H1 (cell line): ENCODE results near the gene DACT1. TPM values are rescaled to one million over a fixed set of nuclear protein-coding genes. Genes with fewer than 3 reads are reported as not detected.

Source experiments
- CTCF ChIA-PET: fragments of 300-600 bp; sonication (Branson Sonifier 250); formaldehyde crosslinking; loops from one replicate; lab custom pipeline; 2021; ENCODE audit not compliant: partially characterized antibody; lab: Charles Lee
- POLR2A ChIA-PET: fragments of 300-600 bp; sonication (Branson Sonifier 250); formaldehyde crosslinking; loops from one replicate; lab custom pipeline; 2021; ENCODE audit warnings: inconsistent platforms; ENCODE audit not compliant: partially characterized antibody; lab: Charles Lee
- DNase-seq, 2 experiments: peaks; one replicate each; pipeline versions ENCODE4 v3.0.0 to v3.0.0-alpha.2; 2010 to 2022; ENCODE audit warnings: low spot score in 2 of 2, low read depth in 1 of 2, mixed read lengths in 1 of 2
- FAIRE-seq: peaks from 2 replicates; lab custom pipeline; 2011; peaks lifted over from hg19 to GRCh38; lab: Jason Lieb, UNC
- H2AFZ ChIP-seq: 2 replicates; pipeline ENCODE4 v1.8.1; 2012; ENCODE audit warnings: low read length, inconsistent platforms
- H2AK5ac ChIP-seq: 2 replicates; pipeline ENCODE4 v1.6.1; 2013; ENCODE audit warnings: low read depth, low read length
- H2BK120ac ChIP-seq: replicated peaks from 2 replicates; pipeline ENCODE3; 2013; ENCODE audit warnings: low read depth, low read length, inconsistent platforms
- H2BK12ac ChIP-seq: 2 replicates; pipeline ENCODE4 v1.6.1; 2013; ENCODE audit warnings: low read depth, low read length
- H2BK15ac ChIP-seq: 2 replicates; pipeline ENCODE4 v1.6.1; 2013; ENCODE audit warnings: low read length
- H2BK20ac ChIP-seq: 2 replicates; pipeline ENCODE4 v1.6.1; 2013; ENCODE audit warnings: low read length
- H2BK5ac ChIP-seq: 2 replicates; pipeline ENCODE4 v1.6.1; 2013; ENCODE audit warnings: low read depth, low read length
- H3K14ac ChIP-seq: 2 replicates; pipeline ENCODE4 v1.6.1; 2013; ENCODE audit warnings: inconsistent platforms; ENCODE audit not compliant: insufficient read length
- H3K18ac ChIP-seq: 2 replicates; pipeline ENCODE4 v1.6.1; 2013; ENCODE audit warnings: low read length; ENCODE audit errors: extremely low read depth
- H3K23ac ChIP-seq: 2 replicates; pipeline ENCODE4 v1.6.1; 2013; ENCODE audit warnings: inconsistent platforms; ENCODE audit not compliant: insufficient read length
- H3K23me2 ChIP-seq: 2 replicates; pipeline ENCODE4 v1.6.1; 2013; ENCODE audit warnings: low read depth, low read length
- H3K27ac ChIP-seq: 2 replicates; pipeline ENCODE4 v1.6.1; 2011; ENCODE audit warnings: low read depth, low read length, inconsistent platforms
- H3K27me3 ChIP-seq, 4 experiments: replicated peaks in 1 of 4; 1 replicate in 1 of 4; 2 replicates in 3 of 4; pipeline versions ENCODE4 v1.6.1 to v1.8.1; 2011 to 2013; ENCODE audit warnings: low read length in 3 of 4, mild to moderate bottlenecking in 3 of 4, inconsistent platforms in 2 of 4, mixed read lengths in 2 of 4, moderate library complexity in 1 of 4; ENCODE audit not compliant: control insufficient read depth in 3 of 4, insufficient read depth in 3 of 4; ENCODE audit errors: extremely low read depth in 1 of 4
- H3K36me3 ChIP-seq, 4 experiments: 2 replicates each; pipeline versions ENCODE4 v1.6.1 to v1.8.1; 2011 to 2013; ENCODE audit warnings: mild to moderate bottlenecking in 4 of 4, low read length in 3 of 4, moderate library complexity in 2 of 4, control low read depth in 1 of 4, inconsistent platforms in 1 of 4; ENCODE audit not compliant: insufficient read depth in 4 of 4, control insufficient read depth in 2 of 4
- H3K4ac ChIP-seq: replicated peaks from 2 replicates; pipeline ENCODE3; 2013; ENCODE audit warnings: low read length, low read depth, mixed read lengths, inconsistent platforms; ENCODE audit not compliant: insufficient read length
- H3K4me1 ChIP-seq, 4 experiments: replicated peaks in 1 of 4; 1 replicate in 1 of 4; 2 replicates in 3 of 4; pipeline versions ENCODE4 v1.6.1 to v1.8.1; 2011 to 2013; ENCODE audit warnings: low read length in 3 of 4, inconsistent platforms in 2 of 4, mixed read lengths in 1 of 4; ENCODE audit not compliant: insufficient read depth in 4 of 4, control insufficient read depth in 3 of 4
- H3K4me2 ChIP-seq, 2 experiments: 2 replicates each; pipeline versions ENCODE4 v1.6.1 to v1.8.1; 2011 to 2013; ENCODE audit warnings: low read depth in 2 of 2, low read length in 2 of 2, control low read depth in 1 of 2, inconsistent platforms in 1 of 2, mild to moderate bottlenecking in 1 of 2; ENCODE audit not compliant: insufficient read depth in 1 of 2
- H3K4me3 ChIP-seq, 4 experiments: fragments of 200-600, 300-600 bp in 1 of 4; sonication (generic), shearing (Covaris generic), sonication (Bioruptor Twin) in 1 of 4; 2 replicates each; pipeline versions ENCODE4 v1.5.1 to v1.8.1; 2011 to 2016; ENCODE audit warnings: low read length in 4 of 4, low read depth in 3 of 4, control low read depth in 2 of 4, inconsistent platforms in 2 of 4, mild to moderate bottlenecking in 2 of 4, mixed read lengths in 1 of 4, moderate library complexity in 1 of 4; ENCODE audit not compliant: insufficient read depth in 2 of 4; ENCODE audit errors: extremely low read depth in 1 of 4
- H3K56ac ChIP-seq: replicated peaks from 2 replicates; pipeline ENCODE3; 2013; ENCODE audit warnings: low read depth, mild to moderate bottlenecking, mixed read lengths, low read length, inconsistent platforms; ENCODE audit not compliant: insufficient read length
- H3K79me1 ChIP-seq: 2 replicates; pipeline ENCODE4 v1.6.1; 2013; ENCODE audit warnings: low read depth, low read length, control low read depth
- H3K79me2 ChIP-seq, 2 experiments: 2 replicates each; pipeline versions ENCODE4 v1.6.1 to v1.8.1; 2012 to 2013; ENCODE audit warnings: low read length in 2 of 2, mild to moderate bottlenecking in 2 of 2, inconsistent platforms in 1 of 2; ENCODE audit not compliant: insufficient read depth in 2 of 2, control insufficient read depth in 1 of 2
- H3K9ac ChIP-seq, 4 experiments: replicated peaks in 1 of 4; 1 replicate in 1 of 4; 2 replicates in 3 of 4; pipeline versions ENCODE4 v1.6.1 to v1.8.1; 2011 to 2013; ENCODE audit warnings: low read depth in 3 of 4, low read length in 3 of 4, control low read depth in 2 of 4, mild to moderate bottlenecking in 2 of 4, moderate library complexity in 2 of 4, inconsistent platforms in 1 of 4; ENCODE audit errors: extremely low read depth in 1 of 4
- H3K9me3 ChIP-seq, 2 experiments: 2 replicates each; pipeline versions ENCODE4 v1.6.1 to v1.8.1; 2012 to 2013; ENCODE audit warnings: mild to moderate bottlenecking in 2 of 2, moderate library complexity in 2 of 2, control low read depth in 1 of 2, inconsistent platforms in 1 of 2, low read depth in 1 of 2, low read length in 1 of 2, mixed read lengths in 1 of 2; ENCODE audit not compliant: insufficient read depth in 2 of 2
- H4K20me1 ChIP-seq, 2 experiments: replicated peaks in 1 of 2; 2 replicates each; pipeline versions ENCODE3 to v1.8.1; 2011 to 2013; ENCODE audit warnings: inconsistent platforms in 2 of 2, low read length in 2 of 2, mild to moderate bottlenecking in 1 of 2; ENCODE audit not compliant: insufficient read depth in 2 of 2, control insufficient read depth in 1 of 2
- H4K5ac ChIP-seq: 2 replicates; pipeline ENCODE4 v1.6.1; 2013; ENCODE audit warnings: low read length, low read depth, mixed read lengths, inconsistent platforms; ENCODE audit not compliant: insufficient read length
- H4K8ac ChIP-seq: 2 replicates; pipeline ENCODE4 v1.8.0; 2013; ENCODE audit warnings: mild to moderate bottlenecking, moderate library complexity, low read length, inconsistent platforms; ENCODE audit not compliant: insufficient read depth; ENCODE audit errors: extremely low read depth
- H4K91ac ChIP-seq: replicated peaks from 2 replicates; pipeline ENCODE3; 2013; ENCODE audit warnings: low read length, mixed read lengths, inconsistent platforms; ENCODE audit not compliant: insufficient read length
- CTCF ChIP-seq, 3 experiments: IDR thresholded peaks; 1 replicate in 2 of 3; 2 replicates in 1 of 3; pipeline versions ENCODE4 v1.5.1 to v1.6.1; 2011; ENCODE audit warnings: low read length in 3 of 3, mild to moderate bottlenecking in 3 of 3, inconsistent platforms in 2 of 3, low read depth in 1 of 3, moderate library complexity in 1 of 3; ENCODE audit not compliant: insufficient read depth in 1 of 3; ENCODE audit errors: control extremely low read depth in 1 of 3
- KDM1A ChIP-seq: fragments of 200-600, 300-600 bp; sonication (generic); IDR thresholded peaks from 2 replicates; pipeline ENCODE4 v1.7.1; 2016; ENCODE audit warnings: mild to moderate bottlenecking, low read length, borderline replicate concordance
- SAP30 ChIP-seq: fragments of 300-600 bp; sonication (generic); IDR thresholded peaks from 2 replicates; pipeline ENCODE4 v1.7.1; 2012; ENCODE audit warnings: low read length, moderate library complexity, mild to moderate bottlenecking, inconsistent platforms; ENCODE audit not compliant: insufficient read depth, insufficient replicate concordance
- WGBS, 2 experiments: shearing (Covaris generic) in 1 of 2; methylation state at CpG; one replicate each; pipeline versions ENCODE4 v1.1.6 to v1.1.7; 2013 to 2015; ENCODE audit warnings: low lambda C conversion rate in 2 of 2, mixed read lengths in 2 of 2, inconsistent platforms in 1 of 2, low coverage in 1 of 2, missing lambda C conversion rate in 1 of 2; ENCODE audit not compliant: insufficient replicate concordance in 2 of 2, insufficient coverage in 1 of 2, insufficient read length in 1 of 2; ENCODE audit errors: extremely low coverage in 1 of 2, missing lambda C conversion rate in 1 of 2; 5-methylcytosine and 5-hydroxymethylcytosine counted together
- polyA plus RNA-seq, 7 experiments: library from polyadenylated mRNA; depleted of rRNA in 3 of 7; stranded (reverse) in 5 of 7; unstranded in 2 of 7; fragments of >200 nt in 5 of 7; fragments of 200-250 nt in 2 of 7; gene quantifications; 1 replicate in 5 of 7; 2 replicates in 1 of 7; 4 replicates in 1 of 7; pipeline versions ENCODE4 v1.2.1 to v1.2.3, GENCODE V29; 2011 to 2013; ENCODE audit warnings: missing spikeins in 2 of 7, mixed read lengths in 2 of 7
- total RNA-seq: library from RNA; stranded (reverse); fragmentation: NEBNext Ultra II Directional; extraction: Animal tissue kit (Norgen Biotek cat#: 25700); gene quantifications from 2 replicates; pipeline ENCODE4 v1.2.1, GENCODE V29; 2021

Gene DACT1
- total and polyA plus RNA-seq, 2 of the 8 experiments (the other 6 are each of a cell fraction or from before 2014, with no cell fraction given) = 3.2 to 29.8 TPM

- WGBS, 2 experiments = 29% methylated on average over 8 of the region's 8 CpGs; no CpG with 5 or more reads in 1 of the 2 experiments
- peak overlapping the region in 1 of 4 experiments; percentile 24; a peak in 1 of 8 replicates for H3K4me3 ChIP-seq
- H2AFZ ChIP-seq = no peak overlapping the region
- ChIA-PET CTCF (interaction anchor here (0.9 to 10.3 kb wide), 8 partner anchors 8 to 387 kb away, joined by 3 to 84 read pairs (median 5); no protein-coding TSS in a partner anchor), POLR2A (interaction anchor here (1.8 to 5.7 kb wide), 2 partner anchors 10 to 13 kb away, joined by 6 to 38 read pairs; no protein-coding TSS in a partner anchor)
- no peak overlapping the region for H2BK20ac ChIP-seq
- H4K20me1 ChIP-seq = peaks cover 0 to 1% of the 10 kb centered on the region in 2 experiments
- no peak overlapping the region for H3K56ac ChIP-seq
- H3K27me3 ChIP-seq = peaks cover 8 to 35% (median 22%) of the 10 kb centered on the region in 4 experiments; a peak in 6 of 7 replicates
- no peaks in the 10 kb centered on the region for H3K79me1 ChIP-seq
- H3K23ac ChIP-seq = no peak overlapping the region
- no peak overlapping the region for H4K91ac ChIP-seq
- H3K9ac ChIP-seq = no peak overlapping the region
- no peak overlapping the region for H4K5ac ChIP-seq
- H2BK15ac ChIP-seq = no peak overlapping the region
- no peaks in the 10 kb centered on the region for H3K9me3 ChIP-seq
- peaks cover 13% of the 10 kb centered on the region for H3K23me2 ChIP-seq
- no peak overlapping the region for H3K14ac ChIP-seq
- H2BK5ac ChIP-seq = peak overlapping the region; percentile 84; the same call in 1 of the 2 replicates
- H3K27ac ChIP-seq = no peak overlapping the region
- H3K79me2 ChIP-seq = no peaks in the 10 kb centered on the region
- no peak overlapping the region for H3K18ac ChIP-seq
- FAIRE-seq (peak; percentile 65), DNase-seq (no peak)
- no peaks in the 10 kb centered on the region for H3K36me3 ChIP-seq
- 0 out of 2 replicates have a peak overlapping the region, but pooled peaks have one; percentile 69 for H2AK5ac ChIP-seq
- no peak overlapping the region for H4K8ac ChIP-seq
- peak overlapping the region; percentile 48 to 89 for H3K4me2 ChIP-seq
- peaks cover 5 to 27% (median 14%) of the 10 kb centered on the region in 4 experiments for H3K4me1 ChIP-seq
- no peak overlapping the region for H2BK120ac ChIP-seq
- 0 out of 2 replicates have a peak overlapping the region, but pooled peaks have one; percentile 86 for H2BK12ac ChIP-seq
- no peak overlapping the region for H3K4ac ChIP-seq
- TF ChIP-seq CTCF (IDR thresholded peaks at IDR 0.05; ENCODE audit: control extremely low read depth in 1 of 3, insufficient read depth in 1 of 3, low read depth in 1 of 3, low read length in 3 of 3) = peak in 1 of 3 experiments; percentile 0; a peak in 1 of 4 replicates
- TF ChIP-seq KDM1A = no peak
- TF ChIP-seq SAP30 = no peak
Observed at GRCh38 chr14:58635091-58635830, 2.5 kb upstream of the DACT1 start.
